HFFc6 (cell line): ENCODE measurements around the gene TAMM41. TPM values are rescaled to one million over a fixed set of nuclear protein-coding genes. Genes with fewer than 3 reads are reported as not detected.
A peak's percentile ranks its signal among the peaks of the same experiment; 100 is the strongest.

ENCODE experiments used
- DNase-seq: peaks from one replicate; pipeline ENCODE4 v3.0.0-alpha.2; 2018
- H3K27ac Mint-ChIP-seq: 2 replicates; pipeline ENCODE4 v1.8.0; 2020; ENCODE audit warnings: mild to moderate bottlenecking, mixed read lengths
- H3K27me3 Mint-ChIP-seq: 2 replicates; pipeline ENCODE4 v1.8.0; 2021; ENCODE audit warnings: mild to moderate bottlenecking, moderate library complexity, mixed read lengths; ENCODE audit not compliant: insufficient read depth
- H3K36me3 Mint-ChIP-seq: 2 replicates; pipeline ENCODE4 v1.8.0; 2021; ENCODE audit warnings: low read depth, mixed read lengths
- H3K4me1 Mint-ChIP-seq: 2 replicates; pipeline ENCODE4 v1.8.0; 2020; ENCODE audit warnings: low read depth, mixed read lengths
- H3K4me3 Mint-ChIP-seq: 2 replicates; pipeline ENCODE4 v1.8.0; 2020; ENCODE audit warnings: mild to moderate bottlenecking, moderate library complexity, mixed read lengths
- H3K9me3 Mint-ChIP-seq: 2 replicates; pipeline ENCODE4 v1.8.0; 2020; ENCODE audit warnings: mild to moderate bottlenecking, mixed read lengths
- CTCF ChIP-seq: fragments of 200-600 bp; sonication (generic); IDR thresholded peaks from 2 replicates; pipeline ENCODE4 v1.5.0; 2021; ENCODE audit warnings: antibody characterized with exemption, mild to moderate bottlenecking
- total RNA-seq, 6 experiments: library from RNA; stranded (reverse); fragmentation: NEBNext Ultra II Directional; extraction: Animal tissue kit (Norgen Biotek cat#: 25700); gene quantifications; 2 replicates in 1 of 6; 3 replicates in 5 of 6; pipeline ENCODE4 v1.2.3, GENCODE V29; 2021

The TAMM41 gene
- total RNA-seq, 6 experiments from 2014 or later = 11.5 to 16.3 (median 14.9) TPM

GRCh38 chr3:11799791-11800190 lies 46.9 kb downstream of the TAMM41 start:
- H3K9me3 Mint-ChIP-seq = no peaks in the 10 kb centered on the region; the same call in 1 of the 2 replicates
- peak overlapping the region; percentile 47; the same call in 1 of the 2 replicates for H3K4me3 Mint-ChIP-seq
- no peak overlapping the region for H3K27ac Mint-ChIP-seq
- TF ChIP-seq CTCF = no peak
- DNase-seq = no peak
- H3K36me3 Mint-ChIP-seq = peaks cover 55% of the 10 kb centered on the region
- H3K4me1 Mint-ChIP-seq = peaks cover 8% of the 10 kb centered on the region
- H3K27me3 Mint-ChIP-seq = no peaks in the 10 kb centered on the region

DNA sequence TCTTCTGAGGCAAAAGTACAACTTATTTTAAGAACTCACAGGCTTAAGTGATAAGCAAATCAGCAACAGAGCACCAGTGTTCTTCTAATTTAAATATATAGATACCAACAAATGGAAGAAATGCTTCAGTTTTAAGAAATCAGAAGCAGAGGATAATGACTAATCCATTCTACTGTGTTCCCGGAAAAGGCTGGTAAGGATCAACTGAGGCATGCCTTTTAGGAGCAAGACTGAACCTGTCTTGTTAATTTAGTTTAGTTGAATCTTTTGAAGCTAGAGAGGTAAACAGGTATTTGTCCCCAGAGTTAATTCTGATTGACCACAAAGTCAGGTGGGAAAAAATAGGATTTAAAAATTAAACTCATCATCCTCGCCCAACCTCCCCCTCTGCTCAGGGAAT lies 51.8 kb downstream of the TAMM41 start:
- no peak overlapping the region for H3K4me3 Mint-ChIP-seq
- H3K27ac Mint-ChIP-seq = no peak overlapping the region
- H3K27me3 Mint-ChIP-seq = no peaks in the 10 kb centered on the region
- H3K4me1 Mint-ChIP-seq = peaks cover 7% of the 10 kb centered on the region
- H3K9me3 Mint-ChIP-seq = no peaks in the 10 kb centered on the region; the same call in 1 of the 2 replicates
- no peak for TF ChIP-seq CTCF
- DNase-seq = no peak
- H3K36me3 Mint-ChIP-seq = peaks cover 31% of the 10 kb centered on the region

GRCh38 chr3:11791339-11792200 lies 55.1 kb downstream of the TAMM41 start:
- H3K4me3 Mint-ChIP-seq = no peak overlapping the region
- no peak for DNase-seq
- H3K27ac Mint-ChIP-seq = no peak overlapping the region
- TF ChIP-seq CTCF = no peak
- H3K36me3 Mint-ChIP-seq = peaks cover 29% of the 10 kb centered on the region
- no peaks in the 10 kb centered on the region for H3K27me3 Mint-ChIP-seq
- H3K4me1 Mint-ChIP-seq = no peaks in the 10 kb centered on the region
- no peaks in the 10 kb centered on the region for H3K9me3 Mint-ChIP-seq

GRCh38 chr3:11789412-11789811 lies 57.3 kb downstream of the TAMM41 start:
- DNase-seq = no peak
- Mint-ChIP-seq H3K4me1 (no peaks in the 10 kb centered on the region), H3K36me3 (peaks cover 31% of the 10 kb centered on the region), H3K9me3 (no peaks in the 10 kb centered on the region), H3K27me3 (no peaks in the 10 kb centered on the region), H3K27ac (no peak overlapping the region), H3K4me3 (no peak overlapping the region)
- TF ChIP-seq CTCF = no peak

GRCh38 chr3:11784971-11785377 lies 61.7 kb downstream of the TAMM41 start:
- TF ChIP-seq CTCF = no peak
- no peak overlapping the region; the same call in 1 of the 2 replicates for H3K27ac Mint-ChIP-seq
- no peaks in the 10 kb centered on the region; the same call in 1 of the 2 replicates for H3K27me3 Mint-ChIP-seq
- H3K36me3 Mint-ChIP-seq = peaks cover 32% of the 10 kb centered on the region
- H3K4me3 Mint-ChIP-seq = no peak overlapping the region
- H3K9me3 Mint-ChIP-seq = no peaks in the 10 kb centered on the region
- H3K4me1 Mint-ChIP-seq = no peaks in the 10 kb centered on the region
- DNase-seq = no peak
